Measurements from ENCODE around the gene EXOSC10. TPM values are rescaled to one million over a fixed set of nuclear protein-coding genes. Genes with fewer than 3 reads are reported as not detected.

EXOSC10 gene
- total and polyA plus RNA-seq, 2 of the 4 experiments (the other 2 are of a cell fraction) = 64.5 to 66.0 TPM

DNA sequence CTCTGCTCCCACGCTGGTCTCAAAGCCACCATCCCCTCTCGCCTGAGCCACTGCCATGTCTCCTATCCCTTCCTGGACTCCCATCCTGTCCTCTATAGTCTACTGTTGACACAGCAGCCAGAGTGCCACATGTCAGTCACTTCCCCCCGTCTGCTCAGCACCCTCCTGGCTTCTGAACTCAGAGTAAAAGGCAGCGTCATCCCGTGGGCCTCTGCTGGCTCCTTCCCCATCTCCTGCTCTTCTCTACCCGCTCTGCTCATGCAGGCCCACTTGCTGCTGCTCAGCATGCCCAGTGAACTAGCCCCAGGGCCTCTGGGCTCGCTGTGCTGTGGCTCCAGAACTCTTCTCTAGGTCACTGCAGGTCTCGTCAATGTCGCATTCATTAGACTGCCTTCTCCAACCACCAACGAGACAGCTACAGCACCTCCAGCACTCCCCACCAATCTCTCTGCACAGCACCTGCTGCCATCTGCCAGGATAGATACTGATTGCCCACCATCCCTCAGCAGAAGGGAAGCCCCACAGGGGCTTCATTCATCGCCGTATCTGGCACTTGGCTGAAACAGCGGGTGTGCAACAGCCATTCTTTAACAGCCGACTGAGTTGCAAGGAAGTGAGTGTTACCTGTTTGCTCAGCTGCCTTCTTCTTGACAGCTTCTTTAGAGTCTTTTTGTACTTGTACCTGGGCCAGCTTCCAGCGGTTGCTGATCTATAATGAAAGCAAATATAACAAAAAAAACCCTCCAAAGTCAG, 28.0 kb downstream of the EXOSC10 start:
- Histone ChIP-seq H3K4me3 (ENCODE audit: insufficient read depth, low read depth, low read length) (no peak overlapping the region), H2BK5ac (ENCODE audit: low read depth, low read length, poor library complexity, severe bottlenecking) (no peak overlapping the region), H3K4ac (ENCODE audit: low read depth, low read length) (no peak overlapping the region), H2BK20ac (ENCODE audit: low read depth, low read length) (no peak overlapping the region), H2AK5ac (ENCODE audit: low read depth, low read length) (no peak overlapping the region), H3K9me1 (ENCODE audit: insufficient read depth, low read length) (no peaks in the 10 kb centered on the region), H4K5ac (ENCODE audit: low read depth, low read length) (no peak overlapping the region), H2AK9ac (replicated peaks; ENCODE audit: low read depth, low read length, poor library complexity) (no peak overlapping the region), H3K23ac (ENCODE audit: low read depth, low read length) (no peak overlapping the region), H3K27ac (ENCODE audit: insufficient read depth, low read length) (no peak overlapping the region), H2AFZ (replicated peaks; ENCODE audit: low read length, poor library complexity) (no peak overlapping the region), H4K8ac (ENCODE audit: low read depth in 2 of 2, low read length in 2 of 2) (no peak overlapping the region), H3K4me1 (ENCODE audit: control insufficient read depth, insufficient read depth, low read length) (no peaks in the 10 kb centered on the region), H4K91ac (ENCODE audit: insufficient read depth, low read depth, low read length) (no peak overlapping the region), H3K9me3 (ENCODE audit: control insufficient read depth, insufficient read depth, low read length) (no peaks in the 10 kb centered on the region), H3K56ac (ENCODE audit: extremely low read depth, insufficient read depth, low read length) (no peak overlapping the region), H3K4me2 (ENCODE audit: low read depth, low read length) (no peak overlapping the region), H2BK15ac (ENCODE audit: low read depth, low read length) (no peak overlapping the region), H3K18ac (ENCODE audit: low read depth, low read length) (no peak overlapping the region), H3K79me1 (ENCODE audit: low read depth in 1 of 2, low read length in 2 of 2) (peaks cover 0 to 4% of the 10 kb centered on the region in 2 experiments; a peak in 1 of 4 replicates), H3K36me3 (ENCODE audit: control insufficient read depth, insufficient read depth, low read length) (peaks cover 72% of the 10 kb centered on the region), H3K9ac (ENCODE audit: low read depth, low read length) (no peak overlapping the region), H3K14ac (replicated peaks; ENCODE audit: low read depth, low read length) (no peak overlapping the region), H4K20me1 (ENCODE audit: insufficient read depth, low read length) (no peaks in the 10 kb centered on the region), H3K27me3 (ENCODE audit: control insufficient read depth, insufficient read depth, low read length) (no peaks in the 10 kb centered on the region), H2BK120ac (ENCODE audit: low read depth, low read length) (no peak overlapping the region)
- in situ Hi-C loops (cut with MboI; ENCODE audit: low sequenced_read_pairs) (no loop called here), intact Hi-C loops (cut with micrococcal nuclease) (no loop called here), dilution Hi-C loops (cut with HindIII; ENCODE audit: low sequenced_read_pairs, unreplicated experiment) (no loop called here)
- WGBS, 2 experiments (ENCODE audit: extremely low coverage in 2 of 2, insufficient read length in 1 of 2) = 88% methylated on average over 11 of the region's 15 CpGs; no CpG with 5 or more reads in 1 of the 2 experiments
- CTCF ChIA-PET = no interaction called here
- no peak for ATAC-seq (ENCODE audit: low read depth)
- DNase-seq = no peak
- TF ChIP-seq MXI1 (IDR thresholded peaks at IDR 0.05; ENCODE audit: borderline replicate concordance, low read depth, low read length) (no peak), BHLHE40 (IDR thresholded peaks at IDR 0.05; ENCODE audit: low read depth, low read length) (no peak), CEBPB (IDR thresholded peaks at IDR 0.05; ENCODE audit: low read depth, low read length) (no peak), MAFK (IDR thresholded peaks at IDR 0.05; ENCODE audit: low read depth, low read length) (no peak), POLR2A (IDR thresholded peaks at IDR 0.05; ENCODE audit: low read depth, low read length) (no peak), MAZ (IDR thresholded peaks at IDR 0.05; ENCODE audit: borderline replicate concordance, low read depth, low read length) (no peak), NFE2L2 (IDR thresholded peaks at IDR 0.05; ENCODE audit: low read depth, low read length) (no peak), FOS (IDR thresholded peaks at IDR 0.05; ENCODE audit: low read depth, low read length) (no peak), SMC3 (IDR thresholded peaks at IDR 0.05; ENCODE audit: low read depth, low read length) (no peak), CHD1 (IDR thresholded peaks at IDR 0.05; ENCODE audit: low read depth, low read length) (no peak)
- TF ChIP-seq, protein P1, sequence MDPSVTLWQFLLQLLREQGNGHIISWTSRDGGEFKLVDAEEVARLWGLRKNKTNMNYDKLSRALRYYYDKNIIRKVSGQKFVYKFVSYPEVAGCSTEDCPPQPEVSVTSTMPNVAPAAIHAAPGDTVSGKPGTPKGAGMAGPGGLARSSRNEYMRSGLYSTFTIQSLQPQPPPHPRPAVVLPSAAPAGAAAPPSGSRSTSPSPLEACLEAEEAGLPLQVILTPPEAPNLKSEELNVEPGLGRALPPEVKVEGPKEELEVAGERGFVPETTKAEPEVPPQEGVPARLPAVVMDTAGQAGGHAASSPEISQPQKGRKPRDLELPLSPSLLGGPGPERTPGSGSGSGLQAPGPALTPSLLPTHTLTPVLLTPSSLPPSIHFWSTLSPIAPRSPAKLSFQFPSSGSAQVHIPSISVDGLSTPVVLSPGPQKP (IDR thresholded peaks at IDR 0.05; ENCODE audit: borderline replicate concordance, low read depth, low read length) = no peak
- TF ChIP-seq, protein P2, sequence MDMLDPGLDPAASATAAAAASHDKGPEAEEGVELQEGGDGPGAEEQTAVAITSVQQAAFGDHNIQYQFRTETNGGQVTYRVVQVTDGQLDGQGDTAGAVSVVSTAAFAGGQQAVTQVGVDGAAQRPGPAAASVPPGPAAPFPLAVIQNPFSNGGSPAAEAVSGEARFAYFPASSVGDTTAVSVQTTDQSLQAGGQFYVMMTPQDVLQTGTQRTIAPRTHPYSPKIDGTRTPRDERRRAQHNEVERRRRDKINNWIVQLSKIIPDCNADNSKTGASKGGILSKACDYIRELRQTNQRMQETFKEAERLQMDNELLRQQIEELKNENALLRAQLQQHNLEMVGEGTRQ (IDR thresholded peaks at IDR 0.05; ENCODE audit: low read depth, low read length) = no peak
- POLR2A ChIA-PET (ENCODE audit: unreplicated experiment) = no interaction called here
- no TSS peak for BruUV-seq (replicated peaks)

All from IMR-90 (cell line).